Liver (tissue), 9 donors: ENCODE measurements around the gene LRCOL1. TPM values are rescaled to one million over a fixed set of nuclear protein-coding genes. Genes with fewer than 3 reads are reported as not detected.
A peak's percentile ranks its signal among the peaks of the same experiment; 100 is the strongest.

Source experiments
- DNase-seq: peaks from one replicate; pipeline ENCODE4 v3.0.0-alpha.2; 2017; ENCODE audit warnings: low spot score
- H3K27ac ChIP-seq, 2 donors: one replicate each; pipeline ENCODE4 v1.7.0; 2013; ENCODE audit warnings: inconsistent platforms in 2 of 2, low read length in 2 of 2, control low read depth in 1 of 2, low read depth in 1 of 2, mild to moderate bottlenecking in 1 of 2
- H3K27me3 ChIP-seq, 4 donors: one replicate each; pipeline versions ENCODE4 v1.6.1 to v1.7.0; 2013; ENCODE audit warnings: low read length in 3 of 4, inconsistent platforms in 1 of 4, mild to moderate bottlenecking in 1 of 4, moderate library complexity in 1 of 4; ENCODE audit not compliant: control insufficient read depth in 4 of 4, insufficient read depth in 4 of 4
- H3K36me3 ChIP-seq, 4 donors: one replicate each; pipeline versions ENCODE4 v1.6.1 to v1.7.0; 2013; ENCODE audit warnings: low read length in 3 of 4, mild to moderate bottlenecking in 3 of 4, low read depth in 1 of 4, moderate library complexity in 1 of 4; ENCODE audit not compliant: control insufficient read depth in 4 of 4, insufficient read depth in 3 of 4
- H3K4me1 ChIP-seq, 4 donors: one replicate each; pipeline versions ENCODE4 v1.6.1 to v1.7.0; 2013; ENCODE audit warnings: low read length in 3 of 4, mild to moderate bottlenecking in 3 of 4, moderate library complexity in 1 of 4; ENCODE audit not compliant: control insufficient read depth in 4 of 4, insufficient read depth in 4 of 4
- H3K4me3 ChIP-seq, 3 donors: one replicate each; pipeline versions ENCODE4 v1.6.1 to v1.7.0; 2013; ENCODE audit warnings: low read length in 3 of 3, control low read depth in 1 of 3, low read depth in 1 of 3, mild to moderate bottlenecking in 1 of 3
- H3K9ac ChIP-seq, 2 donors: one replicate each; pipeline ENCODE4 v1.7.0; 2013; ENCODE audit warnings: low read length in 2 of 2, mild to moderate bottlenecking in 2 of 2, moderate library complexity in 2 of 2, control low read depth in 1 of 2, low read depth in 1 of 2
- H3K9me3 ChIP-seq, 4 donors: one replicate each; pipeline versions ENCODE4 v1.6.1 to v1.7.0; 2013; ENCODE audit warnings: low read length in 3 of 4; ENCODE audit not compliant: control insufficient read depth in 4 of 4
- CTCF ChIP-seq: fragments of 150-350 bp; IDR thresholded peaks from 2 replicates; pipeline ENCODE4 v1.5.1; 2017; ENCODE audit warnings: improper control_type of control experiment, low read depth, low read length; ENCODE audit not compliant: missing input control
- EGR1 ChIP-seq, 2 donors: IDR thresholded peaks; 2 replicates each; pipeline ENCODE4 v1.6.1; 2016 to 2018; ENCODE audit warnings: antibody characterized with exemption in 2 of 2, low read depth in 2 of 2
- FOXA1 ChIP-seq: IDR thresholded peaks from 2 replicates; pipeline ENCODE4 v1.6.1; 2016; ENCODE audit warnings: antibody characterized with exemption
- FOXA2 ChIP-seq: IDR thresholded peaks from 2 replicates; pipeline ENCODE4 v1.6.1; 2016; ENCODE audit warnings: antibody characterized with exemption
- GABPA ChIP-seq, 2 donors: IDR thresholded peaks in 1 of 2; conservative IDR thresholded peaks in 1 of 2; 2 replicates each; pipeline ENCODE4 v1.6.1; 2016; ENCODE audit warnings: antibody characterized with exemption in 2 of 2, mild to moderate bottlenecking in 1 of 2, moderate library complexity in 1 of 2
- HNF4A ChIP-seq, 2 donors: conservative IDR thresholded peaks; 2 replicates each; pipeline ENCODE4 v1.6.1; 2016; ENCODE audit warnings: antibody characterized with exemption in 2 of 2, mild to moderate bottlenecking in 2 of 2
- HNF4G ChIP-seq: IDR thresholded peaks from 2 replicates; pipeline ENCODE4 v1.6.1; 2016; ENCODE audit warnings: antibody characterized with exemption
- JUND ChIP-seq, 2 donors: IDR thresholded peaks; 2 replicates each; pipeline ENCODE4 v1.6.1; 2016; ENCODE audit warnings: antibody characterized with exemption in 2 of 2
- NR2F2 ChIP-seq: IDR thresholded peaks from 2 replicates; pipeline ENCODE4 v1.6.1; 2016; ENCODE audit warnings: antibody characterized with exemption
- RAD21 ChIP-seq, 2 donors: IDR thresholded peaks; 2 replicates each; pipeline ENCODE4 v1.6.1; 2016; ENCODE audit warnings: antibody characterized with exemption in 2 of 2, mild to moderate bottlenecking in 2 of 2
- RXRA ChIP-seq, 2 donors: IDR thresholded peaks; 2 replicates each; pipeline ENCODE4 v1.6.1; 2017 to 2018; ENCODE audit warnings: antibody characterized with exemption in 2 of 2, mild to moderate bottlenecking in 1 of 2
- SP1 ChIP-seq: IDR thresholded peaks from 2 replicates; pipeline ENCODE4 v1.6.1; 2018; ENCODE audit warnings: antibody characterized with exemption, mild to moderate bottlenecking
- TAF1 ChIP-seq: conservative IDR thresholded peaks from 2 replicates; pipeline ENCODE4 v1.6.1; 2016; ENCODE audit warnings: antibody characterized with exemption, mild to moderate bottlenecking
- YY1 ChIP-seq: IDR thresholded peaks from 2 replicates; pipeline ENCODE4 v1.6.1; 2016; ENCODE audit warnings: antibody characterized with exemption, mild to moderate bottlenecking
- ZBTB33 ChIP-seq: IDR thresholded peaks from 2 replicates; pipeline ENCODE4 v1.6.1; 2016; ENCODE audit warnings: antibody characterized with exemption
- WGBS: extraction: QIAGEN DNeasy Blood & Tissue Kit; methylation state at CpG from one replicate; pipeline ENCODE4 v1.1.7; 2013; 5-methylcytosine and 5-hydroxymethylcytosine counted together
- polyA plus RNA-seq, 2 donors: library from polyadenylated mRNA; stranded (reverse) in 1 of 2; unstranded in 1 of 2; fragments of 200-250 nt in 1 of 2; fragments of >200 nt in 1 of 2; fragmentation: Nextera tagmentation in 1 of 2; extraction: Ambion mirVana in 1 of 2; gene quantifications; one replicate each; pipeline versions ENCODE4 v1.2.1 to v1.2.3, GENCODE V29; 2013 to 2015
- total RNA-seq, 2 donors: library from RNA; depleted of rRNA; stranded (reverse); fragments of >200 nt; gene quantifications; one replicate each; pipeline ENCODE4 v1.2.3, GENCODE V29; 2014
- TF ChIP-seq, protein P1 (sequence below): IDR thresholded peaks from 2 replicates; pipeline ENCODE4 v1.6.1; 2016; ENCODE audit warnings: antibody characterized with exemption, mild to moderate bottlenecking
- TF ChIP-seq, protein P2 (sequence below): IDR thresholded peaks from 2 replicates; pipeline ENCODE4 v1.6.1; 2016; ENCODE audit warnings: antibody characterized with exemption
- TF ChIP-seq, protein P3 (sequence below): IDR thresholded peaks from 2 replicates; pipeline ENCODE4 v1.6.1; 2016; ENCODE audit warnings: antibody characterized with exemption
- donor health status: healthy.
- donor health status: healthy.
- donor health status: healthy.
- donor health status: healthy.
- donor health status: healthy.

The LRCOL1 gene
- total and polyA plus RNA-seq, 4 donors, result 2.6 to 40.7 (median 5.9) TPM; not detected in 1

GRCh38 chr12:132622437-132623071, 12.2 kb upstream of the LRCOL1 start:
- H3K27ac ChIP-seq, result no peak overlapping the region
- peaks cover 0 to 3% (median 0%) of the 10 kb centered on the region in 4 donors for H3K27me3 ChIP-seq
- no peak for DNase-seq
- no peak for TF ChIP-seq CTCF
- peak; percentile 6 for TF ChIP-seq NR2F2
- TF ChIP-seq HNF4G, result no peak
- TF ChIP-seq YY1, result no peak
- TF ChIP-seq GABPA (IDR thresholded peaks at IDR 0.05 in 1 of 2, conservative IDR thresholded peaks at IDR 0.05 in 1 of 2), result no peak
- TF ChIP-seq EGR1 (IDR thresholded peaks at IDR 0.05; ENCODE audit: low read depth in 2 of 2), result no peak
- no peak for TF ChIP-seq HNF4A (conservative IDR thresholded peaks at IDR 0.05)
- H3K9ac ChIP-seq, result no peak overlapping the region
- no peak overlapping the region for H3K4me3 ChIP-seq
- no peaks in the 10 kb centered on the region for H3K9me3 ChIP-seq
- WGBS, result 42% methylated on average over 11 of the region's 11 CpGs
- H3K4me1 ChIP-seq, result peaks cover 0 to 7% (median 5%) of the 10 kb centered on the region in 4 donors
- peaks cover 0 to 24% (median 14%) of the 10 kb centered on the region in 4 donors for H3K36me3 ChIP-seq

DNA sequence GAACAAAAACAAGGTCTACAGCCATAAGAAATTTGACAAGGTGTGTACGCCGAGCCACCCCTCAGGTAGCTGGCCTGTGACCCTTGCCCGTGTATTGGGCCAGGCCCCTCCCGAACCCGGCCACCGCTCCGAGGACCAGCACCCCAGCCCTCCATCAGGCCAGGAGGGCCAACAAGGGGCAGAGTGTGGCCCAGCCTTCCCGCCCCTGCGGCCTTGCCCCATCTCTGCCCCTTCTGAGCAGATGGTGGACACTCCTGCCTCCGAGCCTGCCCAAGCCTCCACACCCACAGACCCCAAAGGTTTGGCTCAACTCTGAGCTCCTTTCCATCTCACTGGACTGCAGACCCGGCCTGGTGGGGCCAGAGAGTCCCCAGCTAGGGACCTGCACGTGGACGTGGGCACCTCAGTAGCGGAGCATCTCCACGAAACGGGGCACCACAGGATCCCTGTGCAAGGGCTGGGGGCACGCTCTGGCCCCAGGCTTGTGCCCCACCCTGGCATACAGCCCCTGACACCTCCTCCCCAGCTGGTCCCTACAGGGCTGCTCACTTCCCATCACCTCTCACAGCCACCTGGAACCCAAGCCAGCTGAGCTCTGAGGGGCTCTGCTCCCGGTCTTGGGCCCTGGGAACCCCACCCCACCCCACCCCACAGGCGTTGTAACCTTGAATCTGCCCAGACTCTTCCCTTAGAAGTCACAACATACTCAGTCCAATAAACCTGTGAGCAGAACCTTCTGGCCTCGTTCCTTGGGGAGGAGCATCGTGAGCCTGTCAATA, 11.5 kb upstream of the LRCOL1 start:
- 73% methylated on average over 21 of the region's 21 CpGs for WGBS
- no peak overlapping the region for H3K27ac ChIP-seq
- peaks cover 0 to 6% (median 0%) of the 10 kb centered on the region in 4 donors for H3K27me3 ChIP-seq
- no peak overlapping the region for H3K9ac ChIP-seq
- peaks cover 0 to 3% (median 0%) of the 10 kb centered on the region in 4 donors for H3K9me3 ChIP-seq
- peaks cover 0 to 24% (median 14%) of the 10 kb centered on the region in 4 donors for H3K36me3 ChIP-seq
- no peak overlapping the region for H3K4me3 ChIP-seq
- DNase-seq, result no peak
- peaks cover 0 to 7% (median 5%) of the 10 kb centered on the region in 4 donors for H3K4me1 ChIP-seq
- TF ChIP-seq HNF4A (conservative IDR thresholded peaks at IDR 0.05) (no peak), HNF4G (no peak), JUND (IDR thresholded peaks at IDR 0.05) (no peak), GABPA (IDR thresholded peaks at IDR 0.05 in 1 of 2, conservative IDR thresholded peaks at IDR 0.05 in 1 of 2) (no peak), RXRA (IDR thresholded peaks at IDR 0.05) (no peak), YY1 (no peak), ZBTB33 (no peak), EGR1 (IDR thresholded peaks at IDR 0.05; ENCODE audit: low read depth in 2 of 2) (no peak), RAD21 (IDR thresholded peaks at IDR 0.05) (no peak), TAF1 (no peak), SP1 (no peak), FOXA1 (no peak), NR2F2 (no peak), FOXA2 (no peak), CTCF (no peak)
- TF ChIP-seq, protein P1, sequence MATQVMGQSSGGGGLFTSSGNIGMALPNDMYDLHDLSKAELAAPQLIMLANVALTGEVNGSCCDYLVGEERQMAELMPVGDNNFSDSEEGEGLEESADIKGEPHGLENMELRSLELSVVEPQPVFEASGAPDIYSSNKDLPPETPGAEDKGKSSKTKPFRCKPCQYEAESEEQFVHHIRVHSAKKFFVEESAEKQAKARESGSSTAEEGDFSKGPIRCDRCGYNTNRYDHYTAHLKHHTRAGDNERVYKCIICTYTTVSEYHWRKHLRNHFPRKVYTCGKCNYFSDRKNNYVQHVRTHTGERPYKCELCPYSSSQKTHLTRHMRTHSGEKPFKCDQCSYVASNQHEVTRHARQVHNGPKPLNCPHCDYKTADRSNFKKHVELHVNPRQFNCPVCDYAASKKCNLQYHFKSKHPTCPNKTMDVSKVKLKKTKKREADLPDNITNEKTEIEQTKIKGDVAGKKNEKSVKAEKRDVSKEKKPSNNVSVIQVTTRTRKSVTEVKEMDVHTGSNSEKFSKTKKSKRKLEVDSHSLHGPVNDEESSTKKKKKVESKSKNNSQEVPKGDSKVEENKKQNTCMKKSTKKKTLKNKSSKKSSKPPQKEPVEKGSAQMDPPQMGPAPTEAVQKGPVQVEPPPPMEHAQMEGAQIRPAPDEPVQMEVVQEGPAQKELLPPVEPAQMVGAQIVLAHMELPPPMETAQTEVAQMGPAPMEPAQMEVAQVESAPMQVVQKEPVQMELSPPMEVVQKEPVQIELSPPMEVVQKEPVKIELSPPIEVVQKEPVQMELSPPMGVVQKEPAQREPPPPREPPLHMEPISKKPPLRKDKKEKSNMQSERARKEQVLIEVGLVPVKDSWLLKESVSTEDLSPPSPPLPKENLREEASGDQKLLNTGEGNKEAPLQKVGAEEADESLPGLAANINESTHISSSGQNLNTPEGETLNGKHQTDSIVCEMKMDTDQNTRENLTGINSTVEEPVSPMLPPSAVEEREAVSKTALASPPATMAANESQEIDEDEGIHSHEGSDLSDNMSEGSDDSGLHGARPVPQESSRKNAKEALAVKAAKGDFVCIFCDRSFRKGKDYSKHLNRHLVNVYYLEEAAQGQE, result no peak
- TF ChIP-seq, protein P2, sequence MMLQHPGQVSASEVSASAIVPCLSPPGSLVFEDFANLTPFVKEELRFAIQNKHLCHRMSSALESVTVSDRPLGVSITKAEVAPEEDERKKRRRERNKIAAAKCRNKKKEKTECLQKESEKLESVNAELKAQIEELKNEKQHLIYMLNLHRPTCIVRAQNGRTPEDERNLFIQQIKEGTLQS, result no peak
- TF ChIP-seq, protein P3, sequence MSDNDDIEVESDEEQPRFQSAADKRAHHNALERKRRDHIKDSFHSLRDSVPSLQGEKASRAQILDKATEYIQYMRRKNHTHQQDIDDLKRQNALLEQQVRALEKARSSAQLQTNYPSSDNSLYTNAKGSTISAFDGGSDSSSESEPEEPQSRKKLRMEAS, result no peak
